ENCODE measurements around the gene BCL2L15. TPM values are rescaled to one million over a fixed set of nuclear protein-coding genes. Genes with fewer than 3 reads are reported as not detected.

Gene BCL2L15
- total RNA-seq = 10 to 100 TPM in 1 of 2 donors, under 1 TPM in 1; 0.46 to 92.5 TPM

- intact Hi-C loops (cut with DNase I) = no loop called here
- H3K27ac ChIP-seq = no peak within 1 kb of the TSS
Measured at GRCh38 chr1:113887402-113888175, at the start of gene BCL2L15. TSS of gene BCL2L15 (minus strand) at chr1:113887581. CDS start at chr1:113887375, 206 bp downstream.

GRCh38 chr1:113937146-113937545, 49.8 kb upstream of the BCL2L15 start:
- H3K4me1 ChIP-seq (replicated peaks) = no peaks in the 10 kb centered on the region
- TF ChIP-seq CTCF (IDR thresholded peaks at IDR 0.05) (no peak), POLR2AphosphoS5 (IDR thresholded peaks at IDR 0.05) (no peak), POLR2A (IDR thresholded peaks at IDR 0.05) (no peak)
- H3K4me3 ChIP-seq = no peak overlapping the region
- no peaks in the 10 kb centered on the region for H3K27me3 ChIP-seq (replicated peaks; ENCODE audit: insufficient read depth)
- intact Hi-C loops (cut with DNase I) = no loop called here
- DNase-seq (ENCODE audit: low spot score) = no peak
- H3K9me3 ChIP-seq = no peaks in the 10 kb centered on the region
- H3K27ac ChIP-seq = no peak overlapping the region
- WGBS = 72% methylated on average over 1 of the region's 1 CpG
- no peaks in the 10 kb centered on the region for H3K36me3 ChIP-seq

More at GRCh38 chr1:113887402-113888175, at the start of gene BCL2L15:
- Histone ChIP-seq H3K4me3 (no peak within 1 kb of the TSS), H3K27me3 (replicated peaks; ENCODE audit: insufficient read depth) (no peaks in the 10 kb centered on the region), H3K36me3 (no peaks in the 10 kb centered on the region), H3K4me1 (replicated peaks) (no peaks in the 10 kb centered on the region), H3K9me3 (no peaks in the 10 kb centered on the region)
- no peak for DNase-seq (ENCODE audit: low spot score)
- TF ChIP-seq POLR2AphosphoS5 (IDR thresholded peaks at IDR 0.05) (no peak), CTCF (IDR thresholded peaks at IDR 0.05) (no peak), POLR2A (IDR thresholded peaks at IDR 0.05) (no peak)
- 50% methylated on average over 6 of the region's 6 CpGs for WGBS

GRCh38 chr1:113935970-113936369, 48.6 kb upstream of the BCL2L15 start:
- no peak for DNase-seq (ENCODE audit: low spot score)
- H3K36me3 ChIP-seq = no peaks in the 10 kb centered on the region
- WGBS = 68% methylated on average over 1 of the region's 1 CpG
- no peak for TF ChIP-seq POLR2AphosphoS5 (IDR thresholded peaks at IDR 0.05)
- TF ChIP-seq POLR2A (IDR thresholded peaks at IDR 0.05) = no peak
- TF ChIP-seq CTCF (IDR thresholded peaks at IDR 0.05) = no peak
- no peaks in the 10 kb centered on the region for H3K9me3 ChIP-seq
- intact Hi-C loops (cut with DNase I) = no loop called here
- H3K4me1 ChIP-seq (replicated peaks) = no peaks in the 10 kb centered on the region
- no peaks in the 10 kb centered on the region for H3K27me3 ChIP-seq (replicated peaks; ENCODE audit: insufficient read depth)
- H3K27ac ChIP-seq = no peak overlapping the region
- H3K4me3 ChIP-seq = no peak overlapping the region

GRCh38 chr1:113935176-113935575, 47.8 kb upstream of the BCL2L15 start:
- TF ChIP-seq CTCF (IDR thresholded peaks at IDR 0.05) (no peak), POLR2AphosphoS5 (IDR thresholded peaks at IDR 0.05) (no peak), POLR2A (IDR thresholded peaks at IDR 0.05) (no peak)
- no peak for DNase-seq (ENCODE audit: low spot score)
- no peak overlapping the region for H3K27ac ChIP-seq
- H3K4me3 ChIP-seq = no peak overlapping the region
- WGBS = 82% methylated on average over 1 of the region's 1 CpG
- no peaks in the 10 kb centered on the region for H3K36me3 ChIP-seq
- no peaks in the 10 kb centered on the region for H3K4me1 ChIP-seq (replicated peaks)
- intact Hi-C loops (cut with DNase I) = no loop called here
- no peaks in the 10 kb centered on the region for H3K9me3 ChIP-seq
- no peaks in the 10 kb centered on the region for H3K27me3 ChIP-seq (replicated peaks; ENCODE audit: insufficient read depth)

- no peak for DNase-seq (ENCODE audit: low spot score)
Measured at GRCh38 chr1:113934511-113935055, 47.2 kb upstream of the BCL2L15 start.

More at GRCh38 chr1:113934511-113935055, 47.2 kb upstream of the BCL2L15 start:
- no peak for TF ChIP-seq CTCF (IDR thresholded peaks at IDR 0.05)
- TF ChIP-seq POLR2A (IDR thresholded peaks at IDR 0.05) = no peak
- TF ChIP-seq POLR2AphosphoS5 (IDR thresholded peaks at IDR 0.05) = no peak
- H3K4me1 ChIP-seq (replicated peaks) = no peaks in the 10 kb centered on the region
- no peak overlapping the region for H3K4me3 ChIP-seq
- 89% methylated on average over 5 of the region's 5 CpGs for WGBS
- no peaks in the 10 kb centered on the region for H3K9me3 ChIP-seq
- H3K36me3 ChIP-seq = no peaks in the 10 kb centered on the region
- H3K27me3 ChIP-seq (replicated peaks; ENCODE audit: insufficient read depth) = no peaks in the 10 kb centered on the region
- no peak overlapping the region for H3K27ac ChIP-seq
- intact Hi-C loops (cut with DNase I) = no loop called here

Measured in prostate gland (tissue), 2 donors.